HPDE6-E6E7 (cell line): ENCODE data around the gene SNAPC4.
"Not testable (repeated sequence)": the region's sequence is repeated elsewhere in the genome, so short reads cannot be mapped to it uniquely, and the experiment has no call there.

Experiments
- DNase-seq: peaks from one replicate; pipeline ENCODE4 v3.0.0; 2011; ENCODE audit warnings: missing footprints; ENCODE audit errors: extremely low spot score

SNAPC4 gene

GRCh38 chr9:136410500-136411287 lies 10.7 kb upstream of the SNAPC4 start, which contains the start of the genes ENTR1 and PMPCA:
Gene ENTR1, minus strand, starts transcription at chr9:136410614. Its CDS starts 217 bp downstream, at chr9:136410397.
Gene PMPCA, plus strand, starts transcription at chr9:136410658. Its CDS starts 11 bp downstream, at chr9:136410669.
- DNase-seq, result peak; percentile 91

GRCh38 chr9:136409557-136410455 lies 9.8 kb upstream of the SNAPC4 start:
- DNase-seq, result peak; percentile 59

- DNase-seq, result no peak
Measured at GRCh38 chr9:136407911-136408310, 7.9 kb upstream of the SNAPC4 start.

- DNase-seq, result not testable (repeated sequence)
Measured at GRCh38 chr9:136407061-136407460, 7.1 kb upstream of the SNAPC4 start.

- not testable (repeated sequence) for DNase-seq
Measured at GRCh38 chr9:136405904-136406303, 5.9 kb upstream of the SNAPC4 start.

- DNase-seq, result no peak
Measured at GRCh38 chr9:136405481-136405880, 5.5 kb upstream of the SNAPC4 start.

- no peak for DNase-seq
Measured at GRCh38 chr9:136404801-136405136, 4.8 kb upstream of the SNAPC4 start.

- DNase-seq, result no peak
Measured at GRCh38 chr9:136403915-136404800, 4.2 kb upstream of the SNAPC4 start.

- no peak for DNase-seq
Measured at GRCh38 chr9:136403538-136403914, 3.6 kb upstream of the SNAPC4 start.

- no peak for DNase-seq
Measured at GRCh38 chr9:136402067-136402466, 2.1 kb upstream of the SNAPC4 start.

- DNase-seq, result peak; percentile 13
Measured at GRCh38 chr9:136401173-136401922, 1.4 kb upstream of the SNAPC4 start.

- peak; percentile 29 for DNase-seq
Measured at GRCh38 chr9:136399176-136400037, 563 bp downstream of the SNAPC4 start.

- DNase-seq, result no peak
Measured at GRCh38 chr9:136398286-136398685, 1.7 kb downstream of the SNAPC4 start.

- DNase-seq, result no peak
Measured at GRCh38 chr9:136397643-136398042, 2.3 kb downstream of the SNAPC4 start.

GRCh38 chr9:136396219-136396515 lies 3.8 kb downstream of the SNAPC4 start:
- DNase-seq, result no peak

GRCh38 chr9:136395345-136396218 lies 4.4 kb downstream of the SNAPC4 start:
- DNase-seq, result no peak

- no peak for DNase-seq
Measured at GRCh38 chr9:136395020-136395340, 5.0 kb downstream of the SNAPC4 start.

GRCh38 chr9:136394312-136395019 lies 5.5 kb downstream of the SNAPC4 start:
- DNase-seq, result no peak

GRCh38 chr9:136393531-136393930 lies 6.4 kb downstream of the SNAPC4 start:
- no peak for DNase-seq
